ENCODE data around the gene SNAI3. TPM values are rescaled to one million over a fixed set of nuclear protein-coding genes. Genes with fewer than 3 reads are reported as not detected.

SNAI3 gene
- total RNA-seq, 2 donors from 2014 or later: 0.27 TPM; not detected in 1

DNA sequence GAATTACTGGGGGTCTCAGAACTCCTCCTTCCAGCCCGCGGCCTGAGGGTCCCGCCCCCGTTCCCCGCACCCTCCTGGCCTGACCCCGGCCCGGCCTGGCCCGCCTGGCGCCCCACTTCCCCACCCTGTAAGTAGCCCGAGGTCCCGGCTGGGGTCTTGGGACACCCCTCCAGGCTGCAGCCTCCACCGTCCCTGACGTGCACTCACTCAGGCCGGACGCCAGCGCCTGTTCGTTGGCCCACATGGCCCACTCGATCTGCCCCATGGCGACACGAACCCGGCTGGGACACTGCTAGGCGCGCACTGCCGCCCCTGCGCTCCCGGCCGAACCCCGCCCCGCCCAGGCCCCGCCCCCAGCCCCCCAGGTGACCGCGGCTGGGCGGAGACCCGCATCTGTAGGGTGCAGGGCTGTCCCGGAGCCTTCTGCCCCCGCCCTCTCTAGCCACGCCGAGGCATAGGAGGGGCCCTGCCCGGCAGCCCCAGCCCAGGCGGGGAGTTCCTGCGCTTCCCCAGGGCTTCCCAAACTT is 35.5 kb downstream of the SNAI3 start, which contains the start of gene CYBA:
CYBA (minus strand) TSS at position 305 of the 527 bp plus-strand sequence; CDS start at position 265, 40 bp downstream.
- H3K27me3 ChIP-seq (replicated peaks; ENCODE audit: insufficient read depth): no peaks in the 10 kb centered on the region
- peak within 1 kb of the TSS; percentile 74 for H3K4me3 ChIP-seq
- peaks cover 7 to 15% of the 10 kb centered on the region in 2 donors for H3K4me1 ChIP-seq (ENCODE audit: control insufficient read depth in 1 of 2, low read depth in 2 of 2)
- DNase-seq (ENCODE audit: low spot score) (no peak), ATAC-seq (ENCODE audit: insufficient number of reproducible peaks, low FRiP score, low read depth) (peak; percentile 17)
- peaks cover 17% of the 10 kb centered on the region for H3K36me3 ChIP-seq
- TF ChIP-seq, protein P1, sequence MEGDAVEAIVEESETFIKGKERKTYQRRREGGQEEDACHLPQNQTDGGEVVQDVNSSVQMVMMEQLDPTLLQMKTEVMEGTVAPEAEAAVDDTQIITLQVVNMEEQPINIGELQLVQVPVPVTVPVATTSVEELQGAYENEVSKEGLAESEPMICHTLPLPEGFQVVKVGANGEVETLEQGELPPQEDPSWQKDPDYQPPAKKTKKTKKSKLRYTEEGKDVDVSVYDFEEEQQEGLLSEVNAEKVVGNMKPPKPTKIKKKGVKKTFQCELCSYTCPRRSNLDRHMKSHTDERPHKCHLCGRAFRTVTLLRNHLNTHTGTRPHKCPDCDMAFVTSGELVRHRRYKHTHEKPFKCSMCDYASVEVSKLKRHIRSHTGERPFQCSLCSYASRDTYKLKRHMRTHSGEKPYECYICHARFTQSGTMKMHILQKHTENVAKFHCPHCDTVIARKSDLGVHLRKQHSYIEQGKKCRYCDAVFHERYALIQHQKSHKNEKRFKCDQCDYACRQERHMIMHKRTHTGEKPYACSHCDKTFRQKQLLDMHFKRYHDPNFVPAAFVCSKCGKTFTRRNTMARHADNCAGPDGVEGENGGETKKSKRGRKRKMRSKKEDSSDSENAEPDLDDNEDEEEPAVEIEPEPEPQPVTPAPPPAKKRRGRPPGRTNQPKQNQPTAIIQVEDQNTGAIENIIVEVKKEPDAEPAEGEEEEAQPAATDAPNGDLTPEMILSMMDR (IDR thresholded peaks at IDR 0.05): no peak
- peak within 1 kb of the TSS in 1 of 2 donors; percentile 39 for H3K27ac ChIP-seq
- no peaks in the 10 kb centered on the region for H3K9me3 ChIP-seq

DNA sequence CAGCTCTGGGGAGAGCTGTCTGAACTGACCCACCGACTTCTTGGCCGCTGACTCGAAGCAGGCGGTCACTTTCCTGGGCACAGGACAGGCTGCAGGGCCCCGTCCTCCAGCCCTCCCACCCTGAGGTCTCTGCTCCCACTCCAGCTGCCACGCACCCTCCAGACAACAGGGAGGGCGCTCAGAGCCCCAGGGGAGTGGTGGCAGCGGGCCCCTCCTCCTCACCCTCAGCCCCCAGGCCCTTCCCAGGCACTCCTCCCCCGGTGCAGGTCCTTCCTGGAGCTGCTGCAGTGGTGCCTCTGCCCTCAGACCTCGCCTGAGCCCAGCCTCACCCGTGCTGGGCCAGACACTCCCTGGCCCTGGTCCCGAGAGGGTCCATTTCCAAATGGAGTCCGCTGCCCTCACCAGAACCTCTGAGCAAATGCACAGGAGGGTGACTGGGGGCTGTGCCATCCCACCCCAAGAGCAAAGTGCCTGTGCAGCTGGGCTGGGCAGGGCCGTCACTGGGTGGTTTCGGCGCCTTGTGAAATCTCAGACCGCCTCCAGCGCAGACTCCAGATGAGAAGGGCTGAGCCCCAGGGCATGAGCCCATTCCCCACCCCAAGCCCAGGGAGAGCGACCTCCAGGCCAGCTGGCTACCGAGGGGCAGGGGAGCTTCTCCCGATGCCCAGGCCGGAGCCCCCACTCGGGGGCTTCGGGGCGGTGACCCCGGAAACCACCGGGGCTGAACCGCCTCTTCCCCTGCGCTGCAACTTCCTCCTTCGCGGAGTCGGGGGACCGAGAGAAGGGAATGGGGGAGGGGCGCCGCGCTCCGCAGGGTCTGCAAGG is 36.2 kb downstream of the SNAI3 start:
- TF ChIP-seq, protein P1 (IDR thresholded peaks at IDR 0.05): no peak
- DNase-seq (ENCODE audit: low spot score) (no peak), ATAC-seq (ENCODE audit: insufficient number of reproducible peaks, low FRiP score, low read depth) (no peak)
- Histone ChIP-seq H3K27me3 (replicated peaks; ENCODE audit: insufficient read depth) (no peaks in the 10 kb centered on the region), H3K4me3 (peak overlapping the region; percentile 74), H3K36me3 (peaks cover 11% of the 10 kb centered on the region), H3K9me3 (no peaks in the 10 kb centered on the region), H3K4me1 (ENCODE audit: control insufficient read depth in 1 of 2, low read depth in 2 of 2) (peaks cover 7 to 15% of the 10 kb centered on the region in 2 donors), H3K27ac (peak overlapping the region in 1 of 2 donors; percentile 39)

DNA sequence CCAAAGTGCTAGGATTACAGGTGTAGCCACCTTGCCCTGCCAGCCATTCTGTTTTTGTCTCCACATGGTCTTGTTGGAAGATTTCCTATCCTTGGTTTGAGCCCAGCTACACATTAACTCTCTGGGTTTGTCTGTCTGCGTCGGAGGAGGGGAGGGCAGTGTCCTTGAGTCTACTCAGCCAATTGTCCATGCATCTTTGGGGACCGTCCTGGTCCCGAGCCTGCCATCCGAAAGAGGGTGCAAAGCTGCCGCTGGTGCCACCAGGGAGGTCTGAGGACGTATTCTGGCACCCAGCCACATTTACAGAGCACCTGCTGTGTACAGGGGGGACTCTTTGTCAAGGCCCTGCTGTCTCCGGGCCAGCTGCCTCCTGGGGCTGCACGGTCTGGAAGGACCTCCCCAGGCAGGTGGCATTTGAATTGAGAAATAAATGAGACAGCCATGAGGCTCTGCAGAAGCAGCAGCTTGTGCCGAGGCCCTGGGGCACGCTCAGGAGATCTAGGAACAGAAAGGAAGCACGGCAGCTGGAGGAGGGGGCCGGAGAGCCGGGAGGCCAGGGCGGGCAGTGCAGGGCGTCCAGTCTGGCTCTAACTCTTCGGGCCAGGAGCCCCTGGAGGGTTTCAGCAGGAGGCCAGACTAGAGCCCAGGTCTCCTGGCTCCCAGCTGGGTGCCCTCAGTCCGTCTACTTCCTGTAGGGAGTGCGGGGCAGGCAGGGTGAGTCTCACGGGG is 36.9 kb downstream of the SNAI3 start:
- no peak overlapping the region for H3K27ac ChIP-seq
- ATAC-seq (ENCODE audit: insufficient number of reproducible peaks, low FRiP score, low read depth): no peak
- TF ChIP-seq, protein P1 (IDR thresholded peaks at IDR 0.05): no peak
- peak overlapping the region; percentile 74 for H3K4me3 ChIP-seq
- peaks cover 7 to 15% of the 10 kb centered on the region in 2 donors for H3K4me1 ChIP-seq (ENCODE audit: control insufficient read depth in 1 of 2, low read depth in 2 of 2)
- no peaks in the 10 kb centered on the region for H3K9me3 ChIP-seq
- no peak for DNase-seq (ENCODE audit: low spot score)
- peaks cover 7% of the 10 kb centered on the region for H3K36me3 ChIP-seq
- no peaks in the 10 kb centered on the region for H3K27me3 ChIP-seq (replicated peaks; ENCODE audit: insufficient read depth)

DNA sequence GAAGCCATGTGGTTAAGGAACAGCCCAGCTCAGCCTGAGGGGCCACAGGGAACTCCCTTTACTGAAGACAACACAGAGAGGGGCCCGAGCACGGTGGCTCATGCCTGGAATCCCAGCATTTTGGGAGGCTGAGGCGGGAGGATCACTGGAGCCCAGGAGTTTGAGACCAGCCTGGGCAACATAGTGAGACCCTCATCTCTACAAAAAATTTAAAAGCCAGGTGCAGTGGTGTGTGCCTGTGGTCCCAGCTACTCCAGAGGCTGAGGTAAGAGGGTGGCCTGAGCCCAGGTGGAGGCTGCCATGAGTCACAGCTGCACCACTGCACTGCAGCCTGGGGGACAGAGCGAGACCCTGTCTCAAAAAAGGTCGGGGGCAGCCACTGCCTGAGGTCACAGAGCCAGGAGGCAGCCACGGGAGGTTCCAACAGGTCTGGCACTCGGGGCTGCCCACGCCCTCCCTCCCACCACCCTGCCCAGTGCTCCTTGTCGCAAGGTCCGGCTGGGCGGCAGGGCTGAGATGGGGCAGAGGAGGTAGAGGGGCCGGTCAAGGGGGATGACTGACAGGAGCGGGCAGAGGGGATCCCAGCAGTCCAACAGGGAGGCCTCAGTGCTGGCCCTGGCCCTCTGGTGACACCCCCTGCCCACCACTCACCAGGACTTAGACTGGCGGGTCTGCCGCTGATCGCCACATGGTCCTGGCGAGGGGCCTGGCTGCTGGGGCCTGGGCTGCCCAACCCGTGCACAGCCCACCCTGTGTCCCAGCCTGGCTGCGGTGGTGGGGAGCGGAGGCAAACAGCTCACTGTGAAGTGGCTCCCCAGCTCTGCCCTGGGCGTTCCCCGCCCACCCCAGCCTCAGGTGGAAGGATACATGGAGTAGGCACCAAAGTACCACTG is 38.9 kb downstream of the SNAI3 start:
- no peak for DNase-seq (ENCODE audit: low spot score)
- H3K36me3 ChIP-seq: no peaks in the 10 kb centered on the region
- no peak overlapping the region for H3K27ac ChIP-seq
- H3K4me3 ChIP-seq: no peak overlapping the region
- no peaks in the 10 kb centered on the region for H3K27me3 ChIP-seq (replicated peaks; ENCODE audit: insufficient read depth)
- TF ChIP-seq, protein P1 (IDR thresholded peaks at IDR 0.05): no peak
- ATAC-seq (ENCODE audit: insufficient number of reproducible peaks, low FRiP score, low read depth): no peak
- H3K4me1 ChIP-seq (ENCODE audit: control insufficient read depth in 1 of 2, low read depth in 2 of 2): peaks cover 7 to 15% of the 10 kb centered on the region in 2 donors
- H3K9me3 ChIP-seq: no peaks in the 10 kb centered on the region
